WTC11 (cell line): Measurements from ENCODE around the gene PPM1K. TPM values are rescaled to one million over a fixed set of nuclear protein-coding genes. Genes with fewer than 3 reads are reported as not detected.
A peak's percentile ranks its signal among the peaks of the same experiment; 100 is the strongest.

Experiments
- ATAC-seq: fragments of 200-7000 bp; cut with Tn5 transposase; 2 replicates; pipeline ENCODE4 v1.10.0; 2021; ENCODE audit warnings: mild to moderate bottlenecking, moderate library complexity
- Bru-seq: library from RNA; stranded (reverse); fragments of 400-500 nt; gene quantifications from one replicate; lab custom pipeline; 2021; lab: Mats Ljungman, UMichigan
- CTCF ChIA-PET: fragments of 300-600 bp; sonication (Branson Sonifier 250); formaldehyde crosslinking; loops from one replicate; lab custom pipeline; 2021; ENCODE audit warnings: antibody characterized with exemption; lab: Charles Lee
- POLR2A ChIA-PET: fragments of 350-600 bp; sonication (Branson Sonifier 250); formaldehyde crosslinking; loops from one replicate; lab custom pipeline; 2021; ENCODE audit warnings: antibody characterized with exemption; lab: Charles Lee
- DNase-seq: peaks from one replicate; pipeline ENCODE4 v3.0.0; 2021; ENCODE audit warnings: low spot score
- H3K27ac Mint-ChIP-seq: 2 replicates; pipeline ENCODE4 v1.8.0; 2021; ENCODE audit warnings: mixed read lengths
- H3K27me3 Mint-ChIP-seq: 2 replicates; pipeline ENCODE4 v1.8.0; 2021; ENCODE audit warnings: low read depth, mild to moderate bottlenecking, moderate library complexity, mixed read lengths
- H3K36me3 Mint-ChIP-seq: 2 replicates; pipeline ENCODE4 v1.8.0; 2021; ENCODE audit warnings: mixed read lengths
- H3K4me1 Mint-ChIP-seq: 2 replicates; pipeline ENCODE4 v1.8.0; 2022; ENCODE audit warnings: mixed read lengths
- H3K4me3 Mint-ChIP-seq: 2 replicates; pipeline ENCODE4 v1.8.0; 2021; ENCODE audit warnings: mild to moderate bottlenecking, moderate library complexity, mixed read lengths
- H3K9me3 Mint-ChIP-seq: 2 replicates; pipeline ENCODE4 v1.8.0; 2021; ENCODE audit warnings: mixed read lengths
- ATF1 ChIP-seq: sonication (generic); formaldehyde crosslinking; IDR thresholded peaks from 2 replicates; pipeline ENCODE4 v1.8.1; 2023; ENCODE audit warnings: mild to moderate bottlenecking, moderate library complexity, missing genetic modification reagents
- CREM ChIP-seq: sonication (generic); formaldehyde crosslinking; IDR thresholded peaks from 2 replicates; pipeline ENCODE4 v1.8.1; 2022; ENCODE audit warnings: mild to moderate bottlenecking, missing genetic modification reagents, moderate library complexity
- FOXK1 ChIP-seq: sonication (generic); formaldehyde crosslinking; IDR thresholded peaks from 2 replicates; pipeline ENCODE4 v1.8.0; 2022; ENCODE audit warnings: mild to moderate bottlenecking, moderate library complexity, missing genetic modification reagents
- GABPB1 ChIP-seq: sonication (generic); formaldehyde crosslinking; IDR thresholded peaks from 2 replicates; pipeline ENCODE4 v1.8.1; 2023; ENCODE audit warnings: mild to moderate bottlenecking, missing genetic modification reagents
- MXD4 ChIP-seq: fragments of 250-450 bp; sonication (Bioruptor Pico); IDR thresholded peaks from 2 replicates; pipeline ENCODE4 v1.8.0; 2021; ENCODE audit warnings: mild to moderate bottlenecking, moderate library complexity, borderline replicate concordance
- MYBL2 ChIP-seq: sonication (generic); formaldehyde crosslinking; IDR thresholded peaks from 2 replicates; pipeline ENCODE4 v1.8.1; 2023; ENCODE audit warnings: mild to moderate bottlenecking, moderate library complexity, missing genetic modification reagents
- NFYB ChIP-seq: sonication (generic); formaldehyde crosslinking; conservative IDR thresholded peaks from 2 replicates; pipeline ENCODE4 v1.8.0; 2022; ENCODE audit warnings: low read depth, missing genetic modification reagents
- NR1H2 ChIP-seq: sonication (generic); formaldehyde crosslinking; IDR thresholded peaks from 2 replicates; pipeline ENCODE4 v1.9.0; 2021; ENCODE audit warnings: mild to moderate bottlenecking, moderate library complexity, missing genetic modification reagents
- RORB ChIP-seq: fragments of 250-450 bp; sonication (Bioruptor Pico); IDR thresholded peaks from 2 replicates; pipeline ENCODE4 v1.9.0; 2021; ENCODE audit warnings: mild to moderate bottlenecking
- SMAD4 ChIP-seq: sonication (generic); formaldehyde crosslinking; IDR thresholded peaks from 2 replicates; pipeline ENCODE4 v1.8.0; 2022; ENCODE audit warnings: mild to moderate bottlenecking, missing genetic modification reagents
- SOX15 ChIP-seq: fragments of 250-450 bp; sonication (Bioruptor Pico); IDR thresholded peaks from 2 replicates; pipeline ENCODE4 v1.9.0; 2021; ENCODE audit warnings: mild to moderate bottlenecking
- SP1 ChIP-seq: sonication (generic); formaldehyde crosslinking; conservative IDR thresholded peaks from 2 replicates; pipeline ENCODE4 v1.8.1; 2022; ENCODE audit warnings: missing genetic modification reagents
- TEAD4 ChIP-seq: sonication (generic); formaldehyde crosslinking; IDR thresholded peaks from 2 replicates; pipeline ENCODE4 v1.8.0; 2022; ENCODE audit warnings: mild to moderate bottlenecking, missing genetic modification reagents
- ZNF263 ChIP-seq: sonication (generic); formaldehyde crosslinking; IDR thresholded peaks from 2 replicates; pipeline ENCODE4 v1.8.1; 2022; ENCODE audit warnings: low read depth, mild to moderate bottlenecking, moderate library complexity, missing genetic modification reagents
- ZNF416 ChIP-seq: fragments of 250-450 bp; sonication (Bioruptor Pico); IDR thresholded peaks from 2 replicates; pipeline ENCODE4 v1.9.0; 2021; ENCODE audit warnings: mild to moderate bottlenecking, inconsistent platforms
- ZNF423 ChIP-seq: fragments of 250-450 bp; sonication (Bioruptor Pico); IDR thresholded peaks from 2 replicates; pipeline ENCODE4 v2.1.2; 2022; ENCODE audit warnings: mild to moderate bottlenecking, moderate library complexity
- long read RNA-seq, 3 experiments: library from RNA in 1 of 3; library from capped mRNA in 1 of 3; library from polyadenylated mRNA in 1 of 3; unstranded in 2 of 3; stranded (forward) in 1 of 3; transcript quantifications; one replicate each; pipeline ENCODE4 v2.0.0, GENCODE V29; 2021
- total RNA-seq: library from RNA; stranded (reverse); gene quantifications from 3 replicates; pipeline ENCODE4 v1.2.3, GENCODE V29; 2021
- TF ChIP-seq, protein P1 (sequence below): sonication (generic); formaldehyde crosslinking; IDR thresholded peaks from 2 replicates; pipeline ENCODE4 v1.8.0; 2023; ENCODE audit warnings: missing genetic modification reagents, mild to moderate bottlenecking, borderline replicate concordance
- TF ChIP-seq, protein P2 (sequence below): sonication (generic); formaldehyde crosslinking; IDR thresholded peaks from 2 replicates; pipeline ENCODE4 v1.8.1; 2022; ENCODE audit warnings: missing genetic modification reagents, borderline replicate concordance
- TF ChIP-seq, protein P3 (sequence below): fragments of 250-450 bp; sonication (Bioruptor Pico); IDR thresholded peaks from 2 replicates; pipeline ENCODE4 v1.9.0; 2021; ENCODE audit warnings: mild to moderate bottlenecking, borderline replicate concordance
- TF ChIP-seq, protein P4 (sequence below): sonication (generic); formaldehyde crosslinking; IDR thresholded peaks from 2 replicates; pipeline ENCODE4 v1.8.1; 2023; ENCODE audit warnings: mild to moderate bottlenecking, missing genetic modification reagents
- TF ChIP-seq, protein P5 (sequence below): fragments of 250-450 bp; sonication (Bioruptor Pico); IDR thresholded peaks from 2 replicates; pipeline ENCODE4 v2.1.2; 2022; ENCODE audit warnings: mild to moderate bottlenecking, moderate library complexity
- TF ChIP-seq, protein P6 (sequence below): sonication (generic); formaldehyde crosslinking; IDR thresholded peaks from 2 replicates; pipeline ENCODE4 v1.8.0; 2022; ENCODE audit warnings: mild to moderate bottlenecking, missing genetic modification reagents

PPM1K gene
- total RNA-seq (13.4 to 17.0 TPM (median 14.1 TPM) in 3 replicates), Bru-seq, nascent RNA (percentile 86 among the genes with signal in this experiment)
- long read RNA-seq, experiment 1, full-length matches to known transcripts: 5 of 23 reads
- long read RNA-seq, experiment 1, partial matches to known transcripts: 3 of 23 reads
- long read RNA-seq, experiment 1, other reads (novel, unspliced or antisense): 15 of 23 reads
- long read RNA-seq, experiment 2, partial matches to known transcripts: 0 of 6 reads
- long read RNA-seq, experiment 2, other reads (novel, unspliced or antisense): 6 of 6 reads
- long read RNA-seq, experiment 3, full-length matches to known transcripts: 3 of 8 reads
- long read RNA-seq, experiment 3, partial matches to known transcripts: 3 of 8 reads
- long read RNA-seq, experiment 3, other reads (novel, unspliced or antisense): 2 of 8 reads

DNA sequence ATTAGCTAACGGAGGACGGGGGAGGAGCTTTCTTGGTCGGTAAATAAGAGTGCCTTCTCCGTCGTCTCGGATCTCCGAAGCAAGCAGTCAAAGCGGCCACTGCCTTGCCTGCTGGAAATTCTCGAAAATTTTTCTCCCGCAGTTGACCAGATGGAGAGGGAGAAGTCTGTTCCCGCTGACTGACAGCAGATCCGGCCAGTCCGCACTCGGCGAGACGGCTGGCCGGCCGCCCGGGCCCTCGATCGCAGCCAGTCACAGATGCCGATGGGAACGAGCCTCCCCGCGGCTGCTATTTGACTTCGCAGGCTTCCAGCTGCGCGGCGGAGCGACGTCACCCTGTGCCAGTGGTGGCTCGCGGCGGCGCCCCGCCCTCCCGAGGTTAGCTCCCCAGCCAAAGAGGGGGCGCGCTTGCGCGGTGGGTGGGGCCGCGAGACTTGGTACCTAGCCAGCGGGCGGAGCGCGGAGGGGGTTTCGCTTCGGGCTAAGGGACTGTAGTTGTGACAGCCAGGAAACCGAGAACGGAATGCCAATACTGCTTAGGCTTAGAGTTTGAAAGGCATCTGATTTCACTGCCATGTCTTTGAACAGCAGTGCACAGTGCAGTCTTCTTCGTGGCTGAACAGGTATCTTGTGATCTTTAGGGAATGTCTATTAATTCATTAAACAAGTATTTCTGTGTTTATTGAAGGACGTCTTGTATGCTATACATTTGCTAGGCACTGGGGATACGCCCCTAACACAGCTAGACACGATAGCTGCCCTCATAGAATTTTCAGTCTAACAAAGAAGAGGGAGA is at the start of gene PPM1K:
Gene PPM1K, minus strand, starts transcription at position 123 of the 796 bp plus-strand sequence. CDS start 5,978 bp downstream, outside the sequence.
- ChIA-PET CTCF (interaction anchor here (0.6 to 2.5 kb wide), 10 partner anchors 9 to 375 kb away, joined by 3 to 12 read pairs (median 4); partner anchors contain the start of genes HERC5 and HERC6), POLR2A (interaction anchor here (0.7 to 2.0 kb wide), 7 partner anchors 12 to 239 kb away, joined by 3 to 8 read pairs (median 3); partner anchors contain the start of genes HERC5, HERC6 and PYURF)
- Mint-ChIP-seq H3K9me3 (no peaks in the 10 kb centered on the region), H3K4me3 (peak within 1 kb of the TSS; percentile 99), H3K36me3 (no peaks in the 10 kb centered on the region), H3K27me3 (peaks cover 34% of the 10 kb centered on the region), H3K4me1 (peaks cover 31% of the 10 kb centered on the region), H3K27ac (peak within 1 kb of the TSS; percentile 100)
- ATAC-seq (peak; percentile 91), DNase-seq (peak; percentile 99)
- TF ChIP-seq MYBL2 (CRISPR knock-in tag) (no peak), ZNF263 (CRISPR knock-in tag) (no peak), NR1H2 (CRISPR knock-in tag) (no peak), GABPB1 (CRISPR knock-in tag) (peak; percentile 52), TEAD4 (CRISPR knock-in tag) (no peak), SOX15 (CRISPR knock-in tag) (no peak), SP1 (CRISPR knock-in tag) (peak; percentile 91), ZNF423 (peak; percentile 61; the same call in 1 of the 2 replicates), SMAD4 (CRISPR knock-in tag) (no peak), MXD4 (no peak), FOXK1 (CRISPR knock-in tag) (no peak; the same call in 1 of the 2 replicates), RORB (CRISPR knock-in tag) (no peak), CREM (CRISPR knock-in tag) (peak; percentile 68; the same call in 1 of the 2 replicates), ATF1 (CRISPR knock-in tag) (no peak), ZNF416 (CRISPR knock-in tag) (no peak), NFYB (CRISPR knock-in tag) (peak; percentile 90)
- TF ChIP-seq, protein P1, sequence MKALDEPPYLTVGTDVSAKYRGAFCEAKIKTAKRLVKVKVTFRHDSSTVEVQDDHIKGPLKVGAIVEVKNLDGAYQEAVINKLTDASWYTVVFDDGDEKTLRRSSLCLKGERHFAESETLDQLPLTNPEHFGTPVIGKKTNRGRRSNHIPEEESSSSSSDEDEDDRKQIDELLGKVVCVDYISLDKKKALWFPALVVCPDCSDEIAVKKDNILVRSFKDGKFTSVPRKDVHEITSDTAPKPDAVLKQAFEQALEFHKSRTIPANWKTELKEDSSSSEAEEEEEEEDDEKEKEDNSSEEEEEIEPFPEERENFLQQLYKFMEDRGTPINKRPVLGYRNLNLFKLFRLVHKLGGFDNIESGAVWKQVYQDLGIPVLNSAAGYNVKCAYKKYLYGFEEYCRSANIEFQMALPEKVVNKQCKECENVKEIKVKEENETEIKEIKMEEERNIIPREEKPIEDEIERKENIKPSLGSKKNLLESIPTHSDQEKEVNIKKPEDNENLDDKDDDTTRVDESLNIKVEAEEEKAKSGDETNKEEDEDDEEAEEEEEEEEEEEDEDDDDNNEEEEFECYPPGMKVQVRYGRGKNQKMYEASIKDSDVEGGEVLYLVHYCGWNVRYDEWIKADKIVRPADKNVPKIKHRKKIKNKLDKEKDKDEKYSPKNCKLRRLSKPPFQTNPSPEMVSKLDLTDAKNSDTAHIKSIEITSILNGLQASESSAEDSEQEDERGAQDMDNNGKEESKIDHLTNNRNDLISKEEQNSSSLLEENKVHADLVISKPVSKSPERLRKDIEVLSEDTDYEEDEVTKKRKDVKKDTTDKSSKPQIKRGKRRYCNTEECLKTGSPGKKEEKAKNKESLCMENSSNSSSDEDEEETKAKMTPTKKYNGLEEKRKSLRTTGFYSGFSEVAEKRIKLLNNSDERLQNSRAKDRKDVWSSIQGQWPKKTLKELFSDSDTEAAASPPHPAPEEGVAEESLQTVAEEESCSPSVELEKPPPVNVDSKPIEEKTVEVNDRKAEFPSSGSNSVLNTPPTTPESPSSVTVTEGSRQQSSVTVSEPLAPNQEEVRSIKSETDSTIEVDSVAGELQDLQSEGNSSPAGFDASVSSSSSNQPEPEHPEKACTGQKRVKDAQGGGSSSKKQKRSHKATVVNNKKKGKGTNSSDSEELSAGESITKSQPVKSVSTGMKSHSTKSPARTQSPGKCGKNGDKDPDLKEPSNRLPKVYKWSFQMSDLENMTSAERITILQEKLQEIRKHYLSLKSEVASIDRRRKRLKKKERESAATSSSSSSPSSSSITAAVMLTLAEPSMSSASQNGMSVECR (CRISPR knock-in tag): no peak
- TF ChIP-seq, protein P2, sequence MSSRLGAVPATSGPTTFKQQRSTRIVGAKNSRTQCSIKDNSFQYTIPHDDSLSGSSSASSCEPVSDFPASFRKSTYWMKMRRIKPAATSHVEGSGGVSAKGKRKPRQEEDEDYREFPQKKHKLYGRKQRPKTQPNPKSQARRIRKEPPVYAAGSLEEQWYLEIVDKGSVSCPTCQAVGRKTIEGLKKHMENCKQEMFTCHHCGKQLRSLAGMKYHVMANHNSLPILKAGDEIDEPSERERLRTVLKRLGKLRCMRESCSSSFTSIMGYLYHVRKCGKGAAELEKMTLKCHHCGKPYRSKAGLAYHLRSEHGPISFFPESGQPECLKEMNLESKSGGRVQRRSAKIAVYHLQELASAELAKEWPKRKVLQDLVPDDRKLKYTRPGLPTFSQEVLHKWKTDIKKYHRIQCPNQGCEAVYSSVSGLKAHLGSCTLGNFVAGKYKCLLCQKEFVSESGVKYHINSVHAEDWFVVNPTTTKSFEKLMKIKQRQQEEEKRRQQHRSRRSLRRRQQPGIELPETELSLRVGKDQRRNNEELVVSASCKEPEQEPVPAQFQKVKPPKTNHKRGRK: no peak
- TF ChIP-seq, protein P3, sequence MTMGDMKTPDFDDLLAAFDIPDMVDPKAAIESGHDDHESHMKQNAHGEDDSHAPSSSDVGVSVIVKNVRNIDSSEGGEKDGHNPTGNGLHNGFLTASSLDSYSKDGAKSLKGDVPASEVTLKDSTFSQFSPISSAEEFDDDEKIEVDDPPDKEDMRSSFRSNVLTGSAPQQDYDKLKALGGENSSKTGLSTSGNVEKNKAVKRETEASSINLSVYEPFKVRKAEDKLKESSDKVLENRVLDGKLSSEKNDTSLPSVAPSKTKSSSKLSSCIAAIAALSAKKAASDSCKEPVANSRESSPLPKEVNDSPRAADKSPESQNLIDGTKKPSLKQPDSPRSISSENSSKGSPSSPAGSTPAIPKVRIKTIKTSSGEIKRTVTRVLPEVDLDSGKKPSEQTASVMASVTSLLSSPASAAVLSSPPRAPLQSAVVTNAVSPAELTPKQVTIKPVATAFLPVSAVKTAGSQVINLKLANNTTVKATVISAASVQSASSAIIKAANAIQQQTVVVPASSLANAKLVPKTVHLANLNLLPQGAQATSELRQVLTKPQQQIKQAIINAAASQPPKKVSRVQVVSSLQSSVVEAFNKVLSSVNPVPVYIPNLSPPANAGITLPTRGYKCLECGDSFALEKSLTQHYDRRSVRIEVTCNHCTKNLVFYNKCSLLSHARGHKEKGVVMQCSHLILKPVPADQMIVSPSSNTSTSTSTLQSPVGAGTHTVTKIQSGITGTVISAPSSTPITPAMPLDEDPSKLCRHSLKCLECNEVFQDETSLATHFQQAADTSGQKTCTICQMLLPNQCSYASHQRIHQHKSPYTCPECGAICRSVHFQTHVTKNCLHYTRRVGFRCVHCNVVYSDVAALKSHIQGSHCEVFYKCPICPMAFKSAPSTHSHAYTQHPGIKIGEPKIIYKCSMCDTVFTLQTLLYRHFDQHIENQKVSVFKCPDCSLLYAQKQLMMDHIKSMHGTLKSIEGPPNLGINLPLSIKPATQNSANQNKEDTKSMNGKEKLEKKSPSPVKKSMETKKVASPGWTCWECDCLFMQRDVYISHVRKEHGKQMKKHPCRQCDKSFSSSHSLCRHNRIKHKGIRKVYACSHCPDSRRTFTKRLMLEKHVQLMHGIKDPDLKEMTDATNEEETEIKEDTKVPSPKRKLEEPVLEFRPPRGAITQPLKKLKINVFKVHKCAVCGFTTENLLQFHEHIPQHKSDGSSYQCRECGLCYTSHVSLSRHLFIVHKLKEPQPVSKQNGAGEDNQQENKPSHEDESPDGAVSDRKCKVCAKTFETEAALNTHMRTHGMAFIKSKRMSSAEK: no peak
- TF ChIP-seq, protein P4, sequence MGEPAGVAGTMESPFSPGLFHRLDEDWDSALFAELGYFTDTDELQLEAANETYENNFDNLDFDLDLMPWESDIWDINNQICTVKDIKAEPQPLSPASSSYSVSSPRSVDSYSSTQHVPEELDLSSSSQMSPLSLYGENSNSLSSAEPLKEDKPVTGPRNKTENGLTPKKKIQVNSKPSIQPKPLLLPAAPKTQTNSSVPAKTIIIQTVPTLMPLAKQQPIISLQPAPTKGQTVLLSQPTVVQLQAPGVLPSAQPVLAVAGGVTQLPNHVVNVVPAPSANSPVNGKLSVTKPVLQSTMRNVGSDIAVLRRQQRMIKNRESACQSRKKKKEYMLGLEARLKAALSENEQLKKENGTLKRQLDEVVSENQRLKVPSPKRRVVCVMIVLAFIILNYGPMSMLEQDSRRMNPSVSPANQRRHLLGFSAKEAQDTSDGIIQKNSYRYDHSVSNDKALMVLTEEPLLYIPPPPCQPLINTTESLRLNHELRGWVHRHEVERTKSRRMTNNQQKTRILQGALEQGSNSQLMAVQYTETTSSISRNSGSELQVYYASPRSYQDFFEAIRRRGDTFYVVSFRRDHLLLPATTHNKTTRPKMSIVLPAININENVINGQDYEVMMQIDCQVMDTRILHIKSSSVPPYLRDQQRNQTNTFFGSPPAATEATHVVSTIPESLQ (CRISPR knock-in tag): no peak
- TF ChIP-seq, protein P5, sequence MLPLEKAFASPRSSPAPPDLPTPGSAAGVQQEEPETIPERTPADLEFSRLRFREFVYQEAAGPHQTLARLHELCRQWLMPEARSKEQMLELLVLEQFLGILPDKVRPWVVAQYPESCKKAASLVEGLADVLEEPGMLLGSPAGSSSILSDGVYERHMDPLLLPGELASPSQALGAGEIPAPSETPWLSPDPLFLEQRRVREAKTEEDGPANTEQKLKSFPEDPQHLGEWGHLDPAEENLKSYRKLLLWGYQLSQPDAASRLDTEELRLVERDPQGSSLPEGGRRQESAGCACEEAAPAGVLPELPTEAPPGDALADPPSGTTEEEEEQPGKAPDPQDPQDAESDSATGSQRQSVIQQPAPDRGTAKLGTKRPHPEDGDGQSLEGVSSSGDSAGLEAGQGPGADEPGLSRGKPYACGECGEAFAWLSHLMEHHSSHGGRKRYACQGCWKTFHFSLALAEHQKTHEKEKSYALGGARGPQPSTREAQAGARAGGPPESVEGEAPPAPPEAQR: no peak
- TF ChIP-seq, protein P6, sequence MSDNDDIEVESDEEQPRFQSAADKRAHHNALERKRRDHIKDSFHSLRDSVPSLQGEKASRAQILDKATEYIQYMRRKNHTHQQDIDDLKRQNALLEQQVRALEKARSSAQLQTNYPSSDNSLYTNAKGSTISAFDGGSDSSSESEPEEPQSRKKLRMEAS (CRISPR knock-in tag): no peak; the same call in 1 of the 2 replicates
